Activated CD8-positive, alpha-beta memory T cell treated with anti-CD3 and anti-CD28 coated beads, Interleukin-2, amount 50 U/mL, for 4 hours (primary cell): ENCODE results near the gene MAPK7.

ENCODE experiments used
- DNase-seq: peaks from one replicate; pipeline ENCODE4 v3.0.0-alpha.2; 2020

Gene MAPK7

DNA sequence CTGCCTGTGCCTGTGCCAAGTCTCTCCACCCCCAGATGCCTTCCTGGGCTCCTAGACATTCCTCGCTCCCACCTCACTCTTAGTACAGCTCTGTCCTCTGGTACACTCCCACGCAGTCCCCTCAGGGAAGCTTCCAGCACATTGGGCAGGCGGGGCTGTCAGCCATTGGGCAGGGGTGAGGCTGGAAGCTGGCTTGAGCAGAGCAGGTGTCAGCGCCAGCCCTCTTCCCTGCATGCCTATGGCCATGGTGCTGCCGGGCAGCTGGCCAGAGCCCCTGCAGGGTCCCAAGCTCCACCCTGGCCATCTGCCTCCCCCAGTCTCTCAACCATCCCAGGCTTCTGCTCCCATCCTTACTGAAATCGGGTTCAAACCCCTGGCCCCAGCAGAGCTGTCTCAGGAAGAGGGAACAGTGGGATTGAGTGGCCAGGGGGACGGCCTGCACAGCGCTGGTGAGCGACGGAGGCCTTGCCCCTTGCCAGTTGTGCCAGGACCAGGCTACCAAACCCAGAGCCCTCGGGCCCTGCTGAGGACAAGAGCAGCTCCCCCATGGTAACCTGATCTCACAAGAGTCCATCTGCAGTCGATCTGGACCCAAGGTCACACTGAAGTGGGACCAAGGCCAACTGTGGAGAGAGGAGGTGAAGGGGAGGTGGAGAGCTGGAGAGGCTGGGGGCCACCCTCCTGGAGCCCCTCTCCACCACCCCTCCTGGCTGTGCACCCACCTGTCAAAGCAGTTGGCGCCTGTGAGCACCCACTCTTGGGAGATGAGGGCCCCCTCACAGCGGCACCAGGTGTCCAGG lies 13.4 kb upstream of the MAPK7 start:
- DNase-seq = no peak

DNA sequence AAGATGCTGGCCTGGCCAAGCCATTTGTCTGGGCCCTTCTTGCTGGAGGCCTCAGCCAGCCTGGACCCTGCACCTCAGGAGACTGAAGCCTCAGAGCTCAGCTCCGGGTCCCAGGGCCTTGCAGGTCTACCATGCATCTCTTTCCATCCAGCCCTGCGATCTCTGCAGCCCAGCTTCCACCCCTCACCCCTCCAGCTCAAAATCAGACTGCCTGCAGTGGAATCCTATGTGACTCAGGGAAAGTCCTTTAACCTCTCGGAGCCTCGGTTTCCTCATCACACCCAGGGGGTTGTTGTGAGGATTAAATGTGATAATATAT lies 12.8 kb upstream of the MAPK7 start:
- no peak for DNase-seq

DNA sequence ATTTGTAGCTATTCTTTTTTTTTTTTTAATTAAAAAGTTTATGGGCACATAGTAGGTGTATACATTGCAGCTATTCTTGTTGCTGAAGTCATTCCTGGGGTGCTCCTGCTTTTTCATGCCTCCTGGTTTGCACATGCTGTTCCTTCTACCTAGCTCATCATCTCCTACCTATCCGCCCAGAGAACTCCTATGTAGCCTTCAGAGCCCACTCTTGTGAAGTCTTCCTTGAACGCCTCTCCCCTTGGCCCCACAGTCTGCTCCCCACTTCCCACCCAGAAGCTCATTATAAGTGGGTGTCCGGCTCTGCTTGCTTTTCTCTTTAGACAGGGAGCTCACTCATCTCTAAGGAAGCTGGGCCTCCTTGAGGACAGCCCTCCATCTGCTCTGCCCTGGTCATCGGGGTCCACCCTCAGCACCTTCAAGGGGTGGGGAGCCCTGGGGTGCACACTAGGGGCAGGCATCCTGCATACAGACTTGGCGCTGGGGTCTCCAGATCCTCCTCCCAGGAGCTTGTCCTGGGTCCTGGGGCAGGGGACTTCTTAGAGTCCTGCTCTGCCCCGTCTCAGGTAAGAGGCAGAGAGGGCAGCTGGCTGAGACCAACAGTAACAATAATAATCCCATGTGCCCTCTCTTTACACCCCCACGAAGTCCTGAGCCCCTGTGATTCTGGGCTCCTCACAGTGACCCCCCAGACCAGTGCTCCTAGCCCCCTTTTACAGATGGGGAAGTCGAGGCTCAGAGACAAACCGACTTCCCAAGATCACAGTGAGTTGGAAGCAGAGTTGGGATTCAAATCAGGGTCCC lies 12.3 kb upstream of the MAPK7 start:
- no peak for DNase-seq

DNA sequence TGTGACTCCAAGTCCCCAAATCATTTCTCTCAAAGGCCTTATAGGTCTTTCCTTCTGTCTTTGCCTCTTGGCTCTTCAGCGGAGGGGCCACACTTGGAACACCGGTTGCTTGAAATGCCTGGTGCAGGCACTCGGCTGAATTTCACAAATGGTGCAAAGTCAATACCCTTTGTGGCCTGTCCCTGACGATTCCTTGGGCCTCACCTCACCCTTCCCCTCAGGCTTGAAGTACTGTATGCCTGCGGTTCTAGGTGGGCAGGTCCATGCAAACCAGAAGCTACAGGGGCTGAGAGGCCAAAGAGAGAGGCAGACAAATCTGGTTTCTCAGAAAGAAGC lies 11.7 kb upstream of the MAPK7 start:
- DNase-seq = no peak

DNA sequence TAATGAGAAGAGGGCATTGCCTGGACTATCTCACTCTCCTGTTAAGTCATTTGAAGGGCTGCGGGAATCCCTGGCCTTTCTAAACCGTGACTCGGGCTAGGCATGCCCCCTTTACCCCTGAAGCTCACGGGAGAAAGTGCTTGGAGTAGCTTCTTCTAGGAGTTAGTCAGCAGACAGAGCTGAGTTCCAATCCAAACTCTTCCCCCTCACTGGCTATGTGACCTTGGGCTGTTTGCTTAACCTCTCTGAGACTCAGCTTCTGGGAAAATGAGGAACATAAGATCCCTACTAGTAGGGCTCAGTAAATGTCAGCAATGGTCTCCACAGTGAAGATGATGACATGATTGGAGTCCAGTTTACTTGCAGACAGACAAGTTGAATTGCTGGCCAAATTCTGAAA lies 10.1 kb upstream of the MAPK7 start:
- no peak for DNase-seq

DNA sequence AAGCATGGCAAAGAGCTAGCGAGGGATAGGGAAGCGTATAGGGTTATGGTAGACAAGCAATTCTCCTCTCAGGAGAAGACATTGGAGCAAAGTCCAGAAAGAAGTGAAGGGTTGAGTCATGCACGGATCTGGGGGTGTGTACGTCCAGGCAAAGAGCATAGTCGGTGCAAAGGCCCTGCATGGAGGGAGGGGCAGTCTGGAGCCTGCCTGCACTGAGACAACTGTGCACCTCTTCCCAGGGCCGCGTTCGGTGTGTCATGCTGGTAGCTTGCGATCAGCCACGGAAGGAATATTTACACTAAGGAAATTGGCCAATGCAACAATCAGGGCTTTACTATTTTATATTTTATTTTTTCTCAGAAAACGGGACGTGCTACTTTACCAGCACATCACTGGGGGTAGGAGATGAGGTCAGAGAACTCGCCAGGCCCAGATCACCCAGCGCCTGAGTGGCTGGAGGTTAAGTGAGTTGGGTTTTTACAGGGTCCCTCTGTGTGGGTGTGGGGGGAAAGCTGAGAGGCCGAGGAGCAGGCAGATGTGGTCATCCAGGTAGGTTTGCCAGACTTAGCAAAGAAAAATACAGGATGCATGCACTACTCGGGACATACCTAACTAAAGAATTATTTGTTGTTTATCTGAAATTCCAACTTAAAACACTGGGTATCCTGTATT lies 9.1 kb upstream of the MAPK7 start:
- no peak for DNase-seq

DNA sequence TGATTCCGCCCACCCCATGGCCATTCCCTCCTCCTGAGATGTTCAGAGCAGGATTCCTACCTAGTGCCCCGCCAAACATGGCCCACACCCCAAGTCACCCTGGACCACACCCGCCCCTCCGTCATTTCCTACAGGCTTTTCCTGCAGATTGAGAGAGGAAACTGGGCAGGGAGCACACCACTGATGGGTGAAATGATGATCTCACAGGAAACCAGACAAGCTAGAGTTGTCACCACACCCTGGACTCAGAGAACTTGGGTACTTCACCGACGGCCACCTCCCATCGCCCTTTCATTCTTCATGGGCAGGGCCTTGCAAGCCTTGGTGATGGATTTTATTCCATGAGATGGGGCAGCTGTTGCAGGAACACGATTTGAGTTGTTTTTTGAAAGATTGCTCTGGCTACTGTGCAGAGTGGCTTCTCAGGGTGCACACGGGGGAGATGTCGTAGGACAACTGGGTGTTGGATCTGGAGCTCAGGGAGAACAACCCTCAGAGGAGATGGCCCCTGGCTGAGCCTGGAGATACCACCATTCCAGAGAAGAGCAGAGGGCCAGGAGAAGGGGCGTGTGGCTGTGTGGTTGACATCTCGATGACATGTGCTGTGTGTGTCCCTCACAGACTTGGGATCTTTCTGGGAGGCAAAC lies 8.3 kb upstream of the MAPK7 start:
- DNase-seq = no peak

DNA sequence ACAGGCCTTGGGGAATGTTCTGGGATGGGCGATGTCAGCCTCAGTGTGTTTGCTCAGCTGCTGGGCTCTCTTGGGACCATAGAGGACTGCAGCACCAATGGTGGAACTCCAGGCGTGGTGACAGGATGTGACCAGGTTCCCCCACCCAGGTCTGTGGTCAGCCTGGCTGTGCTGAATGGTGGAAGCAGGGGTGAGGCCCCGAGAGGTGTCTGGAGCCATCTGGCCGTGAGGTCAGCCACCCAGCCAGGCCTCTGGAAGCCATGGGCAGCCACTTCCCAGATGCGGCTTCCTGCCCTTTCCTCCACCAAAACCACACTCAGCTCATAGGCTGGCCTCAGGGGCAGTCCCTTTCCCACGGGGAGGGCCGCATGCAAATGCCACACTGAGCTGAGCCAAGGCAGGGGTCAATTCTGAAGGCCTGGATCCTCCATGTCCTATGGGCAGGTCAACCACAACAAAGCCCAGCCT lies 7.8 kb upstream of the MAPK7 start:
- DNase-seq = no peak

DNA sequence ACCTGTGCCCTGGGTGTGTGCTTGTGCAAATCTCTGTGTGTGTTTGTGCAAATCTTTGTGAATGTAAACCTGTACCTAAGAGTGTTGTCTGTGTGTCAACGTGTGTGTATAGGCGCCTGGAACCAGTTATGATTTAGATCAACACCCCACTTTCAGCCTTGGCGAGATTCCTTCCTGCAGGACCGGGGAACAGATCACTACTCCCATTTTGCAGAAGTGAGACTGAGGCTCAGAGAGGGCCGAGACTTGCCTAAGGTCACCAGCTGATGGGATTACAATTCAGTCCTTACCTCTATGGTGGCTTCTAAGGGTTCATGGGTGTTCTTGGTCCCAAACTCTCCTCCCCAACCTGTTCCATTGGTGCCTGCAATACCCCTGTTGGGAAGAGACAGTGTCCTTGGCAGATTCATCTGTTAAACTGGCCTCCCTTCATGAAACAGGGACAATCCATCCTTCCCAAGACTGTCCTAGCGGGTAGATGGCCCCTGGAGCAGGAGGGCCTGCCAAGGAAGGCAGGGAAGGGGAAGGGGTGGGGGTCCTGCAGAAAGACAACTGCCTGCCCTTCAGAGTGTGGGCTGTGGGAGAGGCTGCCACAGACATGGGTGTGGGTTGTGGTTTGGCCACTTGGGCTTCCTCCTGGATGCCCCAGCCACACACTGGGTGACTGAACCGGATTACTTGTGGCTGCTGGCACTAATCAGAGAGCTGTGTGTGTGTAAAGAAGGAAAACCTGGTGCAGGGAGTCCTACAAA lies 6.9 kb upstream of the MAPK7 start:
- DNase-seq = no peak

DNA sequence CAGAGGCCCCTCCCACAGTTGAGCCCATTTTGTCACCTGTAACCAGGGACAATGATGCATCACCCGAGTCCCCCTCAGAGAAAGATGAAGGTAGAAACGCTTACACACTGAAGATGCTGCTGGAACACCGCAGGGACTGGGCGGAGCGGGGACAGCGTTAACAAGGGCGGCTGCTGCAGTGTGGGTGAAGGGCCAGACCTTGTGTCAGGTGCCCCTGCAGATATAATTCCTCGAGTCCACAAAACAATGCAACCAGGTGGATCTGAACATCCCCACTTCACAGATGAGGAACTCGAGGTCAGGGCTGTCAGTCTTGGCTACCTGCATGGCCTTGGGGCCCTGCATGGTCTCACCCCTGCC lies 6.3 kb upstream of the MAPK7 start:
- no peak for DNase-seq

DNA sequence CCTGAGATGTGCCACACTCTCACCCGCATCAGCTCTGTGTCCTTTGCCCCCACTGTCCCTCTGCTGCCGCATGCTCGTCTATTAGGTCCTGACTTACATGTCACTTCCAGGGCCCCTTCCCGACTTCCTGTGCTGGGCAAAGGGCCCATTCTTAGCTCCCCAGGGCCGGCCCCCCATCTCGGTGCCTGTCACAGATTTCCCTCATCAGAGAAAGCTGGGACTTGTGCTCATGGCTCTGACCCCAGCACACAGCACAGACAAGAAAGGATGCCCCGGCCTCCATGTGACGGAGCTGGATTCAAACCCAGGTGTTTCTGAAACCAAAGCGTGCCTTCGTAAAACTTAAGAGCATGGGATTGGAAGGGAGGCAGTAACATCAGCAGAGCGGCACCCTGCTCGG lies 5.9 kb upstream of the MAPK7 start:
- no peak for DNase-seq

DNA sequence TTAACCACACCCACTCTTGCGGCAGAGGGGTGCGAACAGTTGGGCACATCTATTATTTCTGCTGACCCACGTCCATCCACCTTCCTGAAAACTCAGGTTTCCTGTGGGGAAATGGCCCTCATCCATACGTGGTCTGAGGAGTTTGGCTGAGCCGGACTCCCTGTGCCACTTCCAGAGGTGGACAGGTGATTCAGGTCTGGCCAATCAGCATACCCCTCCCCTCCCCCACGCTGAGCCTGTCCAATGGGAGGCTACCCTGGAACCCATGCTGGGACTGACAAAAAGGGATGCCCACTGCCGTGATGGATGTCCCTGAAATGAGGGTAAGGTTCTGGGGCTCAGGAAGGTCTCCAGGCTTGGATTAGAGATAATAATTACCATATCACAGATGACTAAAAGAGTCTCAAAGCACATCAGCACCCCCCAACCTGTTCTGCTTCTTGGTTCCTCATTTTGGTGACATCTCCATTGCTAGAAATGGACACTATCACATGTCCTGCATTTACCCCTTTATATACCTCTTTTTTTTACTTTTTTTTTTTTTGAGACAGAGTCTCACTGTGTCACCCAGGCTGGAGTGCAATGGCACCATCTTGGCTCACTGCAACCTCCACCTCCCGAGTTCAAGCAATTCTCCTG lies 5.3 kb upstream of the MAPK7 start:
- DNase-seq = no peak

DNA sequence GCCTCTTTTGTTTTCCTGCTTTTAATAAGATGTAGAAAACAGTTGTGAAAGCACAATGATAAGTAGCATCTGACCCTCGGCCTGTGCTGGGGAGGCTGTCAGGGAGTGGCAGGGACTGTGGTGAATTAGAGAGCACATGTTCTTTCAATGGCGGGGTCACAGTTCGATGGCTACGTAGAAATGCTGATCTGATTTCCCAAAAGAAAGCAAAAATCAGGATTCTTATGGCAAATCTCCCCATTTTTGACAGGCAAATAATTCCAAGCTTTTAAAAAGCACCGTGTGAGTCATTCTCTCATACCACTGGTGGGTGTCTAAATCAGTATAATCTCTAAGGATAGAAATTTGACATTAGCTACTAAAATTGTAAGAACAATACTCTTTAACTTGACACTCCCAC lies 4.2 kb upstream of the MAPK7 start:
- DNase-seq = no peak

DNA sequence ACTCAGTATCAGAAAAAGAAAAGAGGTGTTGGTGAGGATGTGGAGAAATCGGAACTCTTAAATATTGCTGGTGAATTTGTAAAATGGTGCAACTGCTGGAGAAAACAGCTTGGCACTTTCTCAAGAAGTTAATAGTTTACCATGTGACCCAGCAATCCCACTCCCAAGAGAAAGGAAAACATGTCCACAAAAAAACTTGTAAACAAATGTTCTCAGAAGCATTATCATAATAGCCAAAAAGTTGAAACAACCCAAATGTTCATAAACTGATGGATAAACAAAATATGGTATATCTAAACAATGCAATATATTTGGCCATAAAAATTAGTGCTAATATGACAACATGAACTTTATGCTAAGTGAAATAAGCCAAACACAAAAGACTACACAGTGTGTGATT lies 2.6 kb upstream of the MAPK7 start:
- DNase-seq = no peak

DNA sequence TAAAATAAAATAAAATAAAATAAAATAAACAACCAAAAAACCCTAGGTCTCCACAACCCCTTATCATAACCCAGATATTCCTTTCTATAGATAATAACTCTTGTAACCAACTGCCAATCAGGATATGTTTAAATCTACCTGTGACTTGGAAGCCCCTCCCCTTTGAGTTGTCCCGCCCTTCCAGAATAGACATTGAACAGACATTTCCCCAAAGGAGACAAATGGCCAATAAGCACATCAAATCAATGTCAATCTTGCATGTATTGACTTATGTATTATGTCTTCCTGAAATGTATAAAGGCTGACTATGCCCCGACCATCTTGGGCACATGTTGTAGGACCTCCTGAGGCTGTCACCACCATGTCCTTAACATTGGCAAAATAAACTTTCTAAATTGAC lies 1.5 kb upstream of the MAPK7 start:
- no peak for DNase-seq

DNA sequence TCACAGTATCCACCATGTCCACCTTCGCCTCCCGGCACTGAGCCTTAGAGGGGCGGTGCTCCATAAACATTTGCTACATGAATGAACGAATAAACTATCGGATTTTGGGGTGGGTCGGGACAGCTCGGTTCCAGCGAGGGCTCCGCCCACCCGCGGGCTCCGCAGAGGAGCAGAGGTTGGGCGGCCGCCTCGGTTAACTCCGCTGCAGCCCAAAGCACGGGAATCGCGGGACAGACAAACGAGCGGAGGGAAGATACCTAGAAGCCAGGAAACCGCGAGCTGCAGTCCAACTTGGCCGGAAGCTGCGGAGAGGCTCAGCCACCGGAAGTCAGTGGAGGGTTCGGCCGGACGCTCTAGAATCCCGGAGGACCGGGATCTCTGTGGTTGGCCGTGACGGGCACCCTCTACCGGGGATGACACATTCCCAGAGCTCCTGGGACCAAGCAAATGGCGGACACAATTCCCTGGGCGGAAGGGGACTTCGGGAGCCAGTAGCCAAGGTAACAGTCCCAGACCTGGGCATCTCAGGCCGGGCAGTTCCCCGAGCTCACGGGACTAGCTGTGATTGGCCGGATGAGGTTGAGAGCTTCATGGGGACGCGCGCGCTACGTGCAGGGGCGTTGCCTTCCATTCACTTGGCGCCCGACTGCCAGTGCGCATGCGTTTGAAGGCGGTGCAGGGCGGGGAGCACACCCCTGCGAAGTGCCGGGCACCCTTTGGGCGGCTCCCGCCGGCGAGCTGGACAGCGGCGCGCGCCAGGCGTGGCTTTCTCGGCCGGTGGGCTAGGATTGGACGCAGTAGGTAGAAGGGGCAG lies 489 bp upstream of the MAPK7 start:
- peak; percentile 89 for DNase-seq

DNA sequence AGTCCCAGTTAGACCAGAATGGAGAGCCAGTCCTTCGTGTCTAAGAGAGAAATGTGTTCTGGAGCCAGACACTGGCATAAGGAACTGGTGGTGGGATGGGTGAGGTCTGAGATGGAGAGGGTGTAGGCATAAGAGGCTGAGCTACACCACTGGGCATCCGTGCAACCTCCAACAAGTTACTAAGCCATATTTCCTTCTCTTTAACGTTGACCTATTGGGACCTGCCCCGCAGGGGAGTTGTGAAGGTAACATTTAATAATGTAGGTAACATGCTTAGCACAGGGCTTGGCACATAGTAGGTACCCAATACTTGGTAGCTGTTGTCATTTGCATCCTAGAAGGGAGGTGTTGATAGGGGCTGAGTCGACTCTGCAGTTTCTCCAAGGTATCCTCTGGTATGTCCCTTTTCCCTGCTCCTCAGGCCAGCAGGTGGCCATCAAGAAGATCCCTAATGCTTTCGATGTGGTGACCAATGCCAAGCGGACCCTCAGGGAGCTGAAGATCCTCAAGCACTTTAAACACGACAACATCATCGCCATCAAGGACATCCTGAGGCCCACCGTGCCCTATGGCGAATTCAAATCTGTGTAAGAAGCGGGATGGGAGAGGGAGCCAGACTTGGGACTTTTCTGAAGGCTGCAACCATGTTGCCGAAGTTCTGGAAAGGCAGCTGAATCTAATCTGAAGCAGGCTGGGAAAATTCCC lies 1.2 kb downstream of the MAPK7 start:
- no peak for DNase-seq

DNA sequence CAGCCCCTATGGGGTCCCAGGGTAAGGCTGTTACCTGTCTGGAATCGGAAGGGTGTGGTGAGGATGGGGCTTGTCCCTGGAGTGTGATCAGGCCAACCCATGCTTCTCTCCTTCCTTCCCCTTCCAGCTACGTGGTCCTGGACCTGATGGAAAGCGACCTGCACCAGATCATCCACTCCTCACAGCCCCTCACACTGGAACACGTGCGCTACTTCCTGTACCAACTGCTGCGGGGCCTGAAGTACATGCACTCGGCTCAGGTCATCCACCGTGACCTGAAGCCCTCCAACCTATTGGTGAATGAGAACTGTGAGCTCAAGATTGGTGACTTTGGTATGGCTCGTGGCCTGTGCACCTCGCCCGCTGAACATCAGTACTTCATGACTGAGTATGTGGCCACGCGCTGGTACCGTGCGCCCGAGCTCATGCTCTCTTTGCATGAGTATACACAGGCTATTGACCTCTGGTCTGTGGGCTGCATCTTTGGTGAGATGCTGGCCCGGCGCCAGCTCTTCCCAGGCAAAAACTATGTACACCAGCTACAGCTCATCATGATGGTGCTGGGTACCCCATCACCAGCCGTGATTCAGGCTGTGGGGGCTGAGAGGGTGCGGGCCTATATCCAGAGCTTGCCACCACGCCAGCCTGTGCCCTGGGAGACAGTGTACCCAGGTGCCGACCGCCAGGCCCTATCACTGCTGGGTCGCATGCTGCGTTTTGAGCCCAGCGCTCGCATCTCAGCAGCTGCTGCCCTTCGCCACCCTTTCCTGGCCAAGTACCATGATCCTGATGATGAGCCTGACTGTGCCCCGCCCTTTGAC lies 2.4 kb downstream of the MAPK7 start:
- no peak for DNase-seq

DNA sequence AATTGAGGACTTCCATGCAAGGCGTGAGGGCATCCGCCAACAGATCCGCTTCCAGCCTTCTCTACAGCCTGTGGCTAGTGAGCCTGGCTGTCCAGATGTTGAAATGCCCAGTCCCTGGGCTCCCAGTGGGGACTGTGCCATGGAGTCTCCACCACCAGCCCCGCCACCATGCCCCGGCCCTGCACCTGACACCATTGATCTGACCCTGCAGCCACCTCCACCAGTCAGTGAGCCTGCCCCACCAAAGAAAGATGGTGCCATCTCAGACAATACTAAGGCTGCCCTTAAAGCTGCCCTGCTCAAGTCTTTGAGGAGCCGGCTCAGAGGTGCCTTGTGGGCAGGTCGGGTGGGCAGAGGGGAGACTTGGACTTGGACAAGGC lies 3.1 kb downstream of the MAPK7 start:
- no peak for DNase-seq
